ENCODE data around the gene SLCO3A1.

The SLCO3A1 gene

DNA sequence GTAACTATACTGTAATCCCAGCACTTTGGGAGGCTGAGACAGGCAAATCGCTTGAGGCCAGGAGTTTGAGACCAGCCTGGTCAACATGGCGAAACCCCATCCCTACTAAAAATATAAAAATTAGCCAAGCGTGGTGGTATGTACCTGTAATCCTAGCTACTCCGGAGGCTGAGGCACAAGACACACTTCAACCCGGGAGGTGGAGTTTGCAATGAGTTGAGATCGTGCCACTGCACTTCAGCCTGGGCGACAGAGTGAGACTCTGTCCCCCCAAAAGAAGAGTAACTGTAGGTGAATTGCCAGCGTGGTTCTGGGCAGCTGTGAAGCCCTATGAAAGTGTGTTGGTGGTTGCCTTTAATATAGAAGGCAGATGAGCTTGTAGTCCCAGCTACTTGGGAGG is 95.9 kb downstream of the SLCO3A1 start:
- H3K4me3 ChIP-seq (ENCODE audit: low read depth, low read length), result no peak overlapping the region
- DNase-seq (ENCODE audit: low read depth, low spot score), result no peak
- ChIA-PET CTCF (no interaction called here), POLR2A (no interaction called here)
- TF ChIP-seq, protein P1, sequence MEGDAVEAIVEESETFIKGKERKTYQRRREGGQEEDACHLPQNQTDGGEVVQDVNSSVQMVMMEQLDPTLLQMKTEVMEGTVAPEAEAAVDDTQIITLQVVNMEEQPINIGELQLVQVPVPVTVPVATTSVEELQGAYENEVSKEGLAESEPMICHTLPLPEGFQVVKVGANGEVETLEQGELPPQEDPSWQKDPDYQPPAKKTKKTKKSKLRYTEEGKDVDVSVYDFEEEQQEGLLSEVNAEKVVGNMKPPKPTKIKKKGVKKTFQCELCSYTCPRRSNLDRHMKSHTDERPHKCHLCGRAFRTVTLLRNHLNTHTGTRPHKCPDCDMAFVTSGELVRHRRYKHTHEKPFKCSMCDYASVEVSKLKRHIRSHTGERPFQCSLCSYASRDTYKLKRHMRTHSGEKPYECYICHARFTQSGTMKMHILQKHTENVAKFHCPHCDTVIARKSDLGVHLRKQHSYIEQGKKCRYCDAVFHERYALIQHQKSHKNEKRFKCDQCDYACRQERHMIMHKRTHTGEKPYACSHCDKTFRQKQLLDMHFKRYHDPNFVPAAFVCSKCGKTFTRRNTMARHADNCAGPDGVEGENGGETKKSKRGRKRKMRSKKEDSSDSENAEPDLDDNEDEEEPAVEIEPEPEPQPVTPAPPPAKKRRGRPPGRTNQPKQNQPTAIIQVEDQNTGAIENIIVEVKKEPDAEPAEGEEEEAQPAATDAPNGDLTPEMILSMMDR (IDR thresholded peaks at IDR 0.05; ENCODE audit: insufficient read depth, low read length, missing control alignments), result no peak

DNA sequence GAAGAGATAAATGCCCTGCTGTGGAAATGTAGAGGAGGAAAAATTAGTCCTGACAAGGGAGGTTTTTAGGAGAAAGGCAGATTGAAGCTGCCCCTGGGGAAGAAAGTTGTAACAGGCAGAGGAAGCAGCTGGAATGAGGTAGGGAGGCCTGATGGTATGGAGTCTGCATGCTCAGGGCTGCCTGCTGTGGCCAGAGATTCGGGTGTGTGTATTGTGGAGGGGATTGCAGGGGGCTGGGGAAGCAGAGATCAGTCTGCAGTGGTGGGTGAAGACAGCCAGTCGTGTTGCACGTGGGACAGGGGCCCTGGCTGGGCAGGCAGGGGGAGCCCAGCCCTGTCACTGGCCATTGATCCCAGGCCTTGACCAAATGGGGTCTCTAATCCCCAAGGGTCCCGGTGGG is 96.5 kb downstream of the SLCO3A1 start:
- TF ChIP-seq, protein P1 (IDR thresholded peaks at IDR 0.05; ENCODE audit: insufficient read depth, low read length, missing control alignments), result no peak
- ChIA-PET CTCF (no interaction called here), POLR2A (no interaction called here)
- DNase-seq (ENCODE audit: low read depth, low spot score), result no peak
- H3K4me3 ChIP-seq (ENCODE audit: low read depth, low read length), result no peak overlapping the region

DNA sequence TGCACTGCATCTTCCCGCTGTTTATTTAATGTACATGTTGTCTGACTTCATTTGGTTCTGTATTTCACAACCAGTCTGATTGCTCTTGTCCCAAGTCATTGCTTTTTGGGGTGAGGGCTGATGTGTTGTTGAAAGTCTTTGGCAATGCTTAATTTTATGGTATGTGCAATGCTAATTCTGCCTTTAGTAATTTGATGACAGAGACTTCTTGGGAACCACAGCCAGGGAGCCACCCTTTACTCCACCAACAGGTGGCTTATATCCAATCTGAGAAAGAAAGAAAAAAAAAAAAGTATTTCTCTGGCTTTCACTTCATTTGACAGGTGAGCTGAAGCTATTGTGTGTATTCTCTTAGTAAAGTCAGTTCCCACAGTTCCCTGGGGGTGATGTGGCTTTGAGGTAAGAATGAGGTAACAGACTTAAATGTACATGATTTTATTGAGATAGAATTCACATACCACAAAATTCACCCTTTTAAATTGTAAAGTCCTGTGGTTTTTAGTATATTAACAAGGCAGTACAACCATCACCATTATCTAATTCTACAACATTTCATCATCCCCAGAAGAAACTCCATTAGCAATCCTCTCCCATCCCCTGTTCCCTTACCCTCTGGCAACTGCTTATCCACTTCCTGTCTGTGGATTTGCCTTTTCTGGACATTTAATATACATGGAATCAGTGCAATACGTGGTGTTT is 97.3 kb downstream of the SLCO3A1 start:
- POLR2A ChIA-PET, result no interaction called here

DNA sequence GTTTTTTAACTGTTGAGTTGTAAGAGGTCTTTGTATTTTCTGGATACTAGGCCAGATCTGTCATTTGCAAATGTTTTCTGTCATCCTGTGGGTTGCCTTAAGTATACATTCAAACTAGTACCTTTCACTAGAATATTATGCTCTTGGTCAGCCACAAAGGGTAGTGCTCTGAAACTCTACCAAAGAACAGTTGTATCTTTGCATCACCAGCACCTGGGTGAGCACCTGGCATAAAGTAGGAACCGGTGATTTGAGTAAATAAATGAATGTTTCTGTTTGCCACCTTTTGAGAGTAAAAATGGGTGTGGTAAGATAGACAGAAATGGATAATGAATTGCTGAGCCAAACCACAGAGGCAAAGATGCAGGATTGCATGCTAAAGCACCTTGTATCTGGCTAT is 98.7 kb downstream of the SLCO3A1 start:
- DNase-seq (ENCODE audit: low read depth, low spot score), result no peak
- TF ChIP-seq, protein P1 (IDR thresholded peaks at IDR 0.05; ENCODE audit: insufficient read depth, low read length, missing control alignments), result no peak
- H3K4me3 ChIP-seq (ENCODE audit: low read depth, low read length), result no peak overlapping the region
- CTCF ChIA-PET, result no interaction called here
- POLR2A ChIA-PET, result no interaction called here

More for the DNA sequence above, 97.3 kb downstream of the SLCO3A1 start:
- no peak for DNase-seq (ENCODE audit: low read depth, low spot score)
- CTCF ChIA-PET, result no interaction called here
- no peak overlapping the region for H3K4me3 ChIP-seq (ENCODE audit: low read depth, low read length)
- TF ChIP-seq, protein P1 (IDR thresholded peaks at IDR 0.05; ENCODE audit: insufficient read depth, low read length, missing control alignments), result no peak

DNA sequence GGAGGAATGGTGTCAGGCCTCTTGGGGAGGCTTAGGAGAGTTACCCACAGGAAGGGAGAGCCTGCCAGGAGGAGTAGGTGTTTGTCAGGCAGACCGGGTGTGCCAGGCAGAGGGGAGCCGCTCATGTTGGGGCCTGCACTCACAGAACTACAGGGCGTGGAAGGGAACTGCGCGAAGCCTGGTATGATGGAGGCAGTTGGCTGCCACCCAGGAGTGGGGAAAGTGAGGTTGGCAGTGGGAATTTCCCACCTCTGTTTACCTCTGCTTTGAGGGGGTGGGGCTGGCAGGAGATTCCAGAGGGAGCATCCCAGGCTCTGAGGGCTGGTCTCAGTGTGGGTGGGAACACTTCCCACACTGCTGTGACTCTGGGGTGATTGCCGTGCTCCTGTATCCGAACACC is 99.9 kb downstream of the SLCO3A1 start:
- ChIA-PET POLR2A (no interaction called here), CTCF (no interaction called here)

DNA sequence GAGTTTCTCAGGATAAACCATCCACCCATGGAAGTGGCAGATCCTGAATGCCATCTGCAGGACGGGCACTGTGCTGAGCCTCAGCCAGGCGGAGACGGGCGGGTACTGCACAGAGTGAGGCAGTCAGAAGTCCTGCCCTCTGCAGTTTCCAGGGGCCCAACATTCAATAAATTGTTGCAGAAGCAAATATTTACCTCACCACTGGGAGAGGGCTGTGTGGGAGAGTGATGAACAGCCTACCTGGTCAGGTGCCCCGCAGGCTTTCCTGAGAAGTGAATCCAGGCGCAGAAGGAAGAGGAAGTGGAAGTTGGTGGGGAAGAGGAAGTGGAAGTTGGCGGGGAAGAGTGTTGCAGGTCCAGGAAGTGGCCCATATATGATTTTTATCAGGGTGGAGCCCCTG is 100.8 kb downstream of the SLCO3A1 start:
- ChIA-PET POLR2A (no interaction called here), CTCF (no interaction called here)
- TF ChIP-seq, protein P1 (IDR thresholded peaks at IDR 0.05; ENCODE audit: insufficient read depth, low read length, missing control alignments), result no peak
- H3K4me3 ChIP-seq (ENCODE audit: low read depth, low read length), result no peak overlapping the region
- no peak for DNase-seq (ENCODE audit: low read depth, low spot score)

More for the DNA sequence above, 99.9 kb downstream of the SLCO3A1 start:
- H3K4me3 ChIP-seq (ENCODE audit: low read depth, low read length), result no peak overlapping the region
- DNase-seq (ENCODE audit: low read depth, low spot score), result no peak
- TF ChIP-seq, protein P1 (IDR thresholded peaks at IDR 0.05; ENCODE audit: insufficient read depth, low read length, missing control alignments), result no peak

Measured in AG04449 (cell line).